Smooth muscle cell (in vitro differentiated cells): ENCODE measurements around the gene GLRA3. TPM values are rescaled to one million over a fixed set of nuclear protein-coding genes. Genes with fewer than 3 reads are reported as not detected.
"Not testable (repeated sequence)": the region's sequence is repeated elsewhere in the genome, so short reads cannot be mapped to it uniquely, and the experiment has no call there.

Experiments
- DNase-seq: peaks from one replicate; lab custom pipeline; 2025; ENCODE audit not compliant: unreplicated experiment; lab: John Stamatoyannopoulos, UW
- H2AFZ ChIP-seq: fragments of 200-600 bp; sonication (generic); 2 replicates; pipeline ENCODE4 v1.6.0; 2016; ENCODE audit warnings: antibody characterized with exemption, low read depth, mild to moderate bottlenecking
- H3F3A ChIP-seq: fragments of 200-600 bp; sonication (generic); 2 replicates; pipeline ENCODE4 v1.6.0; 2017; ENCODE audit warnings: antibody characterized with exemption, low read depth
- H3K27ac ChIP-seq: fragments of 200-600 bp; sonication (generic); 2 replicates; pipeline ENCODE4 v1.5.1; 2016; ENCODE audit warnings: low read depth, mild to moderate bottlenecking
- H3K27me3 ChIP-seq: fragments of 200-600 bp; sonication (generic); 2 replicates; pipeline ENCODE4 v1.6.1; 2016; ENCODE audit warnings: low read depth, mild to moderate bottlenecking
- H3K36me3 ChIP-seq: fragments of 200-600 bp; sonication (generic); 2 replicates; pipeline ENCODE4 v1.5.1; 2016; ENCODE audit warnings: low read depth
- H3K4me1 ChIP-seq: fragments of 200-600 bp; sonication (generic); 2 replicates; pipeline ENCODE4 v1.5.1; 2016; ENCODE audit warnings: low read depth
- H3K4me2 ChIP-seq: fragments of 200-600 bp; sonication (generic); 2 replicates; pipeline ENCODE4 v1.6.0; 2016; ENCODE audit warnings: mild to moderate bottlenecking
- H3K4me3 ChIP-seq: fragments of 200-600 bp; sonication (generic); 2 replicates; pipeline ENCODE4 v1.5.1; 2016; ENCODE audit warnings: mild to moderate bottlenecking
- H3K79me2 ChIP-seq: fragments of 200-600 bp; sonication (generic); 2 replicates; pipeline ENCODE4 v1.6.0; 2016; ENCODE audit warnings: low read depth, mild to moderate bottlenecking
- H3K9ac ChIP-seq: fragments of 200-600 bp; sonication (generic); 2 replicates; pipeline ENCODE4 v1.6.0; 2016; ENCODE audit warnings: low read depth
- H3K9me3 ChIP-seq: fragments of 200-600 bp; sonication (generic); replicated peaks from 2 replicates; pipeline ENCODE4 v1.5.1; 2016; ENCODE audit warnings: low read depth
- H4K20me1 ChIP-seq: fragments of 200-600 bp; sonication (generic); 2 replicates; pipeline ENCODE4 v1.6.0; 2016; ENCODE audit warnings: low read depth
- WGBS: methylation state at CpG from one replicate; pipeline ENCODE4 v1.1.7; 2016; ENCODE audit warnings: low lambda C conversion rate; 5-methylcytosine and 5-hydroxymethylcytosine counted together
- polyA plus RNA-seq: library from polyadenylated mRNA; unstranded; fragments of >200 nt; fragmentation: Nextera tagmentation; extraction: Ambion mirVana; gene quantifications from 2 replicates; pipeline ENCODE4 v1.2.1, GENCODE V29; 2016
- total RNA-seq: library from RNA; depleted of rRNA; stranded (reverse); fragments of >200 nt; gene quantifications from 2 replicates; pipeline ENCODE4 v1.2.3, GENCODE V29; 2014
- TF ChIP-seq, protein P1 (sequence below): fragments of 200-600 bp; sonication (generic); IDR thresholded peaks from 2 replicates; pipeline ENCODE4 v1.5.1; 2017; ENCODE audit warnings: borderline replicate concordance, mild to moderate bottlenecking, antibody characterized with exemption; ENCODE audit not compliant: insufficient read depth, poor library complexity, severe bottlenecking

The GLRA3 gene
- total and polyA plus RNA-seq, 2 experiments from 2014 or later, result not detected

DNA sequence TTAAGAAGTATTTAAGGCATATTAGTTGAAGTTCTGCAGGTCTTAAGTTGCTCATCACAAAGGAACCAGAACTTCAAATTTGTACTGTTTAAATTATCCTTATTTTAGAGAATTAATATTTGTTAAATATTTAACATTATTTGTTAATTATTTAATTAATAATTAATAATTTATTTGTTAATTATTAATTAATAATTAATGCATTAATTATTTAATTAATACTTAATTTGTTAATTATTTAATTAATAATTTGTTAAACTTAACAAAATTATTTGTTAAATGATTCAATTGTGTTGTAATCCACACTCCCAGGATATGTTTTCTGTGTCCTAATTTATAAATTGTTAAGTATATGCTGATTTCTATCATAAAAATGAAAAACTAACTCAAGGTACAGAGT lies 129.4 kb downstream of the GLRA3 start:
- no peaks in the 10 kb centered on the region for H3K36me3 ChIP-seq

DNA sequence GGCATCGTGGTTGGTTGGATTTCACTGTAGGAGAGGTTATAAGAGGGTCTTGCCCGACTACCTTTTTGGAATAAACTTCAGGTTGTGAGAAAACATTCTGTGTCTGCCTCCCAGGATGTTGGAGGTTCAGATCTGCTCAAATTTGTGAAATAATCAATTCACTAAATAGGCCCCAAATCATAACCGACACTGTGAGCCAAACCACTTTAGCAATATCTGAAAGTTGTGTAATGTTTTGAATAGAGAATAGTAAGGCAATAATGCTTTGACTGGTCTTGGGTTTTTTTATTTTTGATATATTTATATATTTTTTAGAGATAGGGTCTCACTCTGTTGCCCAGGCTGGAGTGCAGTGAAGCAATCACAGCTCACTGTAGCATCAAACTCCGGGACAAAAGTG lies 131.2 kb downstream of the GLRA3 start:
- no peaks in the 10 kb centered on the region for H3K9me3 ChIP-seq
- H3K4me2 ChIP-seq, result no peak overlapping the region
- no peaks in the 10 kb centered on the region for H4K20me1 ChIP-seq
- H3K4me1 ChIP-seq, result no peaks in the 10 kb centered on the region
- no peak for DNase-seq
- H3K4me3 ChIP-seq, result no peak overlapping the region
- H3F3A ChIP-seq, result no peaks in the 10 kb centered on the region
- H3K36me3 ChIP-seq, result no peaks in the 10 kb centered on the region
- 70% methylated on average over 4 of the region's 4 CpGs for WGBS
- no peak overlapping the region for H2AFZ ChIP-seq
- no peaks in the 10 kb centered on the region for H3K79me2 ChIP-seq
- no peak overlapping the region for H3K27ac ChIP-seq
- no peaks in the 10 kb centered on the region for H3K27me3 ChIP-seq
- TF ChIP-seq, protein P1, sequence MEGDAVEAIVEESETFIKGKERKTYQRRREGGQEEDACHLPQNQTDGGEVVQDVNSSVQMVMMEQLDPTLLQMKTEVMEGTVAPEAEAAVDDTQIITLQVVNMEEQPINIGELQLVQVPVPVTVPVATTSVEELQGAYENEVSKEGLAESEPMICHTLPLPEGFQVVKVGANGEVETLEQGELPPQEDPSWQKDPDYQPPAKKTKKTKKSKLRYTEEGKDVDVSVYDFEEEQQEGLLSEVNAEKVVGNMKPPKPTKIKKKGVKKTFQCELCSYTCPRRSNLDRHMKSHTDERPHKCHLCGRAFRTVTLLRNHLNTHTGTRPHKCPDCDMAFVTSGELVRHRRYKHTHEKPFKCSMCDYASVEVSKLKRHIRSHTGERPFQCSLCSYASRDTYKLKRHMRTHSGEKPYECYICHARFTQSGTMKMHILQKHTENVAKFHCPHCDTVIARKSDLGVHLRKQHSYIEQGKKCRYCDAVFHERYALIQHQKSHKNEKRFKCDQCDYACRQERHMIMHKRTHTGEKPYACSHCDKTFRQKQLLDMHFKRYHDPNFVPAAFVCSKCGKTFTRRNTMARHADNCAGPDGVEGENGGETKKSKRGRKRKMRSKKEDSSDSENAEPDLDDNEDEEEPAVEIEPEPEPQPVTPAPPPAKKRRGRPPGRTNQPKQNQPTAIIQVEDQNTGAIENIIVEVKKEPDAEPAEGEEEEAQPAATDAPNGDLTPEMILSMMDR, result no peak
- H3K9ac ChIP-seq, result no peak overlapping the region

More for the DNA sequence above, 129.4 kb downstream of the GLRA3 start:
- Histone ChIP-seq H3K79me2 (no peaks in the 10 kb centered on the region), H2AFZ (no peak overlapping the region), H3K4me2 (no peak overlapping the region), H3K27me3 (no peaks in the 10 kb centered on the region), H3K4me3 (no peak overlapping the region), H3F3A (no peaks in the 10 kb centered on the region), H3K9ac (no peak overlapping the region), H4K20me1 (no peaks in the 10 kb centered on the region), H3K4me1 (no peaks in the 10 kb centered on the region), H3K9me3 (no peaks in the 10 kb centered on the region), H3K27ac (no peak overlapping the region)
- DNase-seq, result no peak
- TF ChIP-seq, protein P1, result no peak

DNA sequence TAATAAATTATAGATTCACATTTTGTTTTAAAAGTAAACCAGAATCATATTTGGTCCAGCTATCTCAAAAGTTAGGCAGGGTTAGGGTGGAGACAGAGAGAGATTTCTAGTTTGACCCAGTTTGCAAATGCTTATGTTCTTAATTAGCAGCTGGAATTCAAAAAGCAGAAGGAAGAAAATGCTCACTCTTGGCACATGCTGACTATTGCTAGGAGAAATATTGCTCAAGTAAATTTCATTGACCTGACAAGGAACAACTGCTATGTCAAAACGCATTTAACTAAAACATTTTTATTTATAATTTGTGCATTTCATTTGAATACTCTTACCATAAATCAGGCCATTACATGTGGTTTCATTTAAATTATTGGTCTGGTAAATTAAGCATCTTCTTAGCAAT lies 131.8 kb downstream of the GLRA3 start:
- WGBS, result 94% methylated on average over 1 of the region's 1 CpG
- H3K4me2 ChIP-seq, result no peak overlapping the region
- H3F3A ChIP-seq, result no peaks in the 10 kb centered on the region

DNA sequence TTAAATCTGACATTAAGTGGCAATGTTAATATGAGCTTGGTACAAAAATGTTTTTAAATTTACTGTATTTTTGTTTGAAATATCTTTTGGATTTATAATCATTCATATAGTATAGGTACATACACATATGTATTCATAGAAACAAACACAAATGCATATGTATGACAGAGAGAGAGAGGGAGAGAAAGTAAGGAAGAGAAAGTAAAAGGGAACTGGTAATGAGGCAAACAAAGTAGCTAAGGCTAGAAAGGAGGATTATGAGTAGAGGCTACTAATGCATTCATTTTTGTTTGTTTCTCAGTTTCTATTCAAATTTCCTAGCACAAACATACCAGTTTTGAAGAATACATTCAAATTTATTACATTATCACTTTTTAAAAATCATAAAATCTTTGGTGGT lies 132.4 kb downstream of the GLRA3 start:
- Histone ChIP-seq H3F3A (no peaks in the 10 kb centered on the region), H3K4me3 (no peak overlapping the region), H4K20me1 (no peaks in the 10 kb centered on the region), H3K4me2 (no peak overlapping the region), H3K9ac (no peak overlapping the region), H3K27me3 (no peaks in the 10 kb centered on the region), H3K9me3 (no peaks in the 10 kb centered on the region), H3K79me2 (no peaks in the 10 kb centered on the region), H3K27ac (no peak overlapping the region), H3K36me3 (no peaks in the 10 kb centered on the region), H2AFZ (peak overlapping the region; percentile 49), H3K4me1 (no peaks in the 10 kb centered on the region)
- no peak for DNase-seq
- TF ChIP-seq, protein P1, result no peak

More for the DNA sequence above, 131.8 kb downstream of the GLRA3 start:
- no peaks in the 10 kb centered on the region for H3K36me3 ChIP-seq
- H3K27ac ChIP-seq, result no peak overlapping the region
- H3K27me3 ChIP-seq, result no peaks in the 10 kb centered on the region
- H3K9me3 ChIP-seq, result no peaks in the 10 kb centered on the region
- H3K4me1 ChIP-seq, result no peaks in the 10 kb centered on the region
- no peak for DNase-seq
- TF ChIP-seq, protein P1, result no peak
- no peaks in the 10 kb centered on the region for H4K20me1 ChIP-seq
- H3K79me2 ChIP-seq, result no peaks in the 10 kb centered on the region
- H3K4me3 ChIP-seq, result no peak overlapping the region
- H2AFZ ChIP-seq, result peak overlapping the region; percentile 49
- H3K9ac ChIP-seq, result no peak overlapping the region

GRCh38 chr4:174691876-174692275 lies 137.2 kb downstream of the GLRA3 start:
- not testable (repeated sequence) for H3K9me3 ChIP-seq, H3K4me2 ChIP-seq, H4K20me1 ChIP-seq, H2AFZ ChIP-seq, H3K9ac ChIP-seq, H3K4me1 ChIP-seq, H3K27ac ChIP-seq, H3K36me3 ChIP-seq, H3K27me3 ChIP-seq, DNase-seq, H3K79me2 ChIP-seq, H3K4me3 ChIP-seq, H3F3A ChIP-seq
- 90% methylated on average over 14 of the region's 24 CpGs for WGBS
